NCI-H128 (cell line): ENCODE measurements around the gene FIGNL2.

Source experiments
- DNase-seq: peaks from one replicate; lab custom pipeline; 2025; ENCODE audit not compliant: unreplicated experiment; lab: John Stamatoyannopoulos, UW

FIGNL2 gene

GRCh38 chr12:51860986-51861385 lies 12.5 kb upstream of the FIGNL2 start:
- no peak for DNase-seq

DNA sequence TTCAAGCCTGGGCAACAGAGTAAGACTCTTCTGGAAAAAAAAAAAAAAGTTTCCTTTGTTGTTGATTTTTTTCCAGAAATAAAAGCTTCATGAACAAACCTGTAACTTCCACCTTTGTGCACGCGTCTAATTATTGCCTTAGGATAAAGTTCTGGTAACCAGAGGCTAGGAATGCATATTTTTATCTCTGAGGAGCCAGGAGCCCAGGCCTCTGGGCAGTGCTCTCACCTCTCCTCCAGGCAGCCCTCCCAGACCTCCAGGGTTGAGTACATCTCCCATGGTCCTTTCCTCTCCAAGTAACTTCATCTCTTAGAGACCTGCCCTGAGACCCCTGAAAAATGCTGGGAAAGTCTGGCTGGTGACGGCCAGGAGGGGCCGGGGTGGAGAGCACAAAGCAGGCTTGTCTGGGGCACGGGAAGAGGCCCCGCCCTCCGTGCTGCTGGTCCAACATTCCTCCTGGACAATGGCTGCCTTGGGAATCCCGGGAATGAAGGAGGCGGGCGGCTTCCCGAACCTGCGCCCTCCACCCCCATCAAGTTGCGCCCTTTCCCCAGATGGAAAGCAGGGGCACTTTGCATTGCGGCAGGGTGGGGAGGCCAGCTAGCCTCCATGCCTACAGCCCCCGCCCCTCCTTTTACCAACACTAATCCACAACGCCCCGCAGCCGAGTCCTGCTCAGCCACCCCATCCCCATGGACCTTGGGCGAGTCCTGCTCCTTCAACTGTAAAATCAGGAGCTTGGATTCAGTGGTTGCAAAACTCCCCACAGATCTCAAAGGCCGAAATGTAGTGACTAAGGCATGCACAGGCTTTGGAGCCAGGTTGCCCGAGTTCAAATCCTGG lies 7.3 kb upstream of the FIGNL2 start:
- no peak for DNase-seq

DNA sequence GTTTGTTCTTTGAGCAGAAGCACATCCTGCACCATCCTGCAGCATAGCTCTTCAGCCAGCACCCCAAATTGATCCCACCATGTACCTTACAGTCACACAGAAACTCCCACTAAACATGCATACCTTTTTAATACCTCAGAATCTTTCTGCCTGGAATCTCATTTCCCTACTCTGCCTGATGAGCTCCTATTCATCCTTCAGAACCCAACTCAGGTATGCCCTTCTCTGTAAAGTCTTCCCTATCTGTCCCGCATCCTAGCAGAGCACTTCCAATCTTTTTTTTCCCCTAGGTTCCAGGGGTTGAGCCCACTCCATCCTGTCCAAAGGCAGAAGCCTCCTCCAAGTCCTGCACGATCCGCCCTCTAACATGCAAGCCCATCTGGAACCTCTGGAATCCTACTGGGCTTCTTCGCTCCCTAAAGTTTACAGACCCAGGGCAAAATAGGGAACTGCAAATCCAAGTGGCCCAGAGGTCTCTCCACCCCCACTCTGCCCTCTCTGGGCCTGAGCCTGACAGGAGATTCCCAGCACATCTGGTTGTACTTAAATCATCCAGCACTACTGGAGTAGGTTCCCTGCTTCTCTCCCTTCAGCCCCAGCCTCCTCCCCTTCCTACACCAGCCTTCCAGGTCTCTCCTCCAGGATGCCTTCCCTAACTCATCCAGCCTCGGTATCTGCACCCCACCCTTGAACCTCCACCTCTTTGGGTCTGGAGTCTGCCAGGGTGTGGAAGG lies 4.1 kb upstream of the FIGNL2 start:
- no peak for DNase-seq

GRCh38 chr12:51851413-51852124 lies 3.1 kb upstream of the FIGNL2 start:
- DNase-seq = no peak

DNA sequence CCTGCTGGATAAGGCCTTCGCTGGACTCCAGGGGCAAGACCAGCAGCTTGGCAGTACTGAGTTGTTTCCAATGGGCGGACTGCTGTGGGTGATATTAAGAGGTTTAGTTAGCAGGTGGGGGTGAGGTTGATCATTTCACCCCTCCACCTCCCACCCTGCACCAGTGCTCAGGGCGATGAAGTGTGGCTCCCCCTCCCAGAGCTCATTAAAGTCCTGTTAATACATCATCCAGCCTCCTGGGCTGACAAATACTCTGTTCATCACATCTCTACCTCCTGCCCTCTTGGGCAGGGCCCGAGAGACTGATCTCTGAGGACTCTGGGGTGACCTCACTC lies 2.4 kb upstream of the FIGNL2 start:
- DNase-seq = no peak

DNA sequence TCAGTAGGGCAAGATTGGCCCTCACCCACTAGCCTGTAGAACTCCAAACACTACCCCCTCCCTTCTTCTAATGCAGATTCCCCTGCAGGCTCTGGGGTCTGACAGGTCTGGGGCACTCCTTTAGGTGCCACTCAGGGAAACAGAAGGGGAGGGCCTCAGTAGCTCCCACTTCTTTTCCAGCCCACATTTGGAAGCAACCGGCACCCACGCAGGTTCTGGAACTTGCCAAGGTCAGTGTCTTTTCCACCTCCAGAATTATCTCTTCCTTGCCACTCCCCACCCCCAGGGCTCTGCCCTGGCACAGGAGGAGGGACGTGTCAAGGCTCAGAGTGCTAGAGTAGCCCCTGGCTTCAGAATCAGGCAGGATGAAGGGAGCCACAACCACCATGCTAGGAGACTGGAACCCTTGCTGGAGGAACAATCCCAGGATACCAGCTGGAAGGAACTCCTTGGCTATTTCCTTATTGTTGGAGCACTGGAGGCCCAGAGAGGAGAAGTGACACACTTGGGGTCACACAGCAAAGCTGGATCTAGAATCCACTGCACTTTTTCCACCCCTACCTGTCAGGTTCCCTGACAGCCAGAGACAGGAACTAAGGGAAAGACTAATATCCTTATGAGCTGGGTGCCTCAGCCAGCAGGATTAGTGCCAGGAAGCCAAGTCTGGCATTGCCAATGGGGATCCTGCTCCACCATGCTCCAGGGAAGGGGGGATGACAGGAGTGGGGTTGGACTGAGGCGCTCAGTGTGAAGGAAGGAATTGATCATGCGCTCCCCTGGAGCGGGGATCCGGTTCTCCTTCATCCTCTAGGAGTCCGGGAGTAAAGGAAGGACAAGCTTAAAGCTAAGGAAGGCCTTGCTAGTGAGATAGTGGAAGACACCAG lies 1.8 kb upstream of the FIGNL2 start:
- DNase-seq = no peak

GRCh38 chr12:51848841-51849735 lies 570 bp upstream of the FIGNL2 start:
- DNase-seq = no peak

DNA sequence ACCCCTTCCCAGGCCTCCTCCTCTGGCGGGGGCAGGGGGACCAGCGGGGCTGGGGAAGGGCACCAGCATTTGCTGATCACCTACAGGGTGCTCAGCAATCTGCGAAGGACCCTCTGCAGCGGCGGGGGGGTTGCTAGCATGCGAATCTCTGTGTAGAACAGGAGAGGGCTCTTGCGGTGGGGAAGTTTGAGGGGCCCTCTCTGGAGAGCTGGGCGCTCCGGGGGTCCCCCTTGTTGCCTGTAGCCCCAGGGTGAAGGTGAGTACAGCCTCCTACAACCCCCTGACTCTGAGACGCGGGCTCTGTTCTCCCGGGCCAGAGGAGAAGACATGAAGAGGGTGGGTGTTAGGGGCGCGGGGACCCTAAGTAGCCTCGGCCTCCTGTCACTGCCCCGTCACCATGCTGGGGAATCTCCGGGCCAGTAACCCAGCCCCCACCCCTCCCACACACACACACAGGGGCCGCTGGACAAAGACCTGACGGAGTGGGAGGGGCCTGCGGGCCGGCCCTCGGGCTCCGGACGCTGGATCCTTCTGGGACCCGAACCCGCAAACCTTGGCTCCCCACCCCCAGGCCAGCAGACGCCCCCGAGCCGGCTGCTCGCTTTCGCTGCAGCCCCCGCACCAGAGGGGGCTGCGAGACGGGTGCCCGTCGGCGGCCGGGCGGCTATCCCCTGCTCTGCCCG lies 734 bp downstream of the FIGNL2 start:
- DNase-seq = no peak

DNA sequence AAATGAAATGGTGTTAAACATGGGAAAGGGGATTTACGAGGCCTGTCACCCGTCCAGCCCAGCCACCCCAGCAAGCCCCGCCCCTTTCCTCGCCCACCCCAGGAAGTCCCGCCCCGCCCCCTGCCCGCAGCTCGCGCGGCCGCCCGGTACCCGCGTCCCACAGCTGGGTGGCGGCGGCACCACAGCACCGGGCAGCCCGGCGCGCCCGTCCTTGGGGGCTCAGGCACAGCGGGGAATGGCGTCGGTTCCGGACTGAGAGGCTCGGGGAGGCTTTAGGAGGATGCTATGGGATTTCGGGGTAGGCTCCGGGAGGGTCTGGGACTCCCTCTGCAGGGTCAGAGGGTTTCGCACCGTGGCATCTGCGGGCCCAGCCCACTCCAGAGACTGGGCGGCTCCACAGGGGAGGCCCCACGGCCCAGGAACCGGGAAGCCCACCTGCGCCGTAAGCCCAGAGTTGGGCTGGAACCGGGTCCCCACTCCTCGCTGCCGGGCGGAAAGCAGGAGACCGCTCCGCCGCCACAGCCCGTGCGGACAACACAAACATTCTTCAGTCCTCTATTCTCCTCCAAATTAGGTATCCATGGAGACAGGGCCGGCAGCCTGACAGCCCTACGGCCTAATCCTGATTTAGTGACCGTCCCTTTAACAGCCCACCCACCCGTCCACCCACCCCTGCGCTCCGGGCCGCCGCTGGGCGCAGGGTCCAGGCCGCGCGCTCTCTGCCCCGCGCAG lies 1.4 kb downstream of the FIGNL2 start:
- DNase-seq = no peak

DNA sequence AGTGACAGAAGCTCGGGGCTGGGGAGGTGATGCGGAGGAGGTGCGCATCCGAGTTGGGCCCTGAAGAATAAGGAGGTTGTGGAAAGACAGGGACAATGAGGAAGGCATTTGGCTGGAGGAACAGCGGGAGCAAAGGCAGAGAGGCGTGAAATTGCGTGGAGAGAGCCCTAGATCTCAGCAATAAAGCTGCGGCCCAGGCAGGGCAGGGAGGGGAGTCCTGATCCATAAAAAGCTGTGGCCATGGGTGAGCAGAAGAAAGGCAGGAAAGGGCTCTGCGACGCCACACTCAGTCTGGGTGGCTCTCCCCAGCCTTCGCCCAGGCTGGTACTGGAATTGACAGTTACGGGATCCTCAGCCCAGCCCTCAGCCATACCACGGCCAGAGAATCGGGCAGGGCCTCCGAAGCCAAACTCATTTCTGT lies 2.2 kb downstream of the FIGNL2 start:
- DNase-seq = no peak

GRCh38 chr12:51845482-51845881 lies 3.0 kb downstream of the FIGNL2 start:
- no peak for DNase-seq

DNA sequence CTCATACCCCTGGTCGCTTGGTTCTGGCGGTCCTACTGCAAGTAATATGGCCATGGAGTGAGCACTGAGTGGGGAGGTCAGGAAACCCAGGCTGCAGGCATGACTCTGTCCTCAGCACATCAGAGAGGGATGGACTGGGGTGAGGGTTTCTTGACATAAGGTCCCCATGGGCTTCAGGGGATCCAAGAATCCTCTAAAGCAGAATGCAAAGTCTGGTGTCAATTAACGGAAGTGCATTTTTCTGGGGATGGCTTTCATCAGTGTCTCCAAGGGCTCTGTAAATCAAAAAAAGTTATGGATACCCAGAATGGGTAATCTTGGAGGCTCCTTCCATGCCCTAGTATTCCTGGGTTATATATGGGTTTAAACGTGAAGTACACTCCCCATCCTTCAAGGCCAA lies 3.7 kb downstream of the FIGNL2 start:
- no peak for DNase-seq

- no peak for DNase-seq
Measured at GRCh38 chr12:51841727-51842126, 6.8 kb downstream of the FIGNL2 start.

DNA sequence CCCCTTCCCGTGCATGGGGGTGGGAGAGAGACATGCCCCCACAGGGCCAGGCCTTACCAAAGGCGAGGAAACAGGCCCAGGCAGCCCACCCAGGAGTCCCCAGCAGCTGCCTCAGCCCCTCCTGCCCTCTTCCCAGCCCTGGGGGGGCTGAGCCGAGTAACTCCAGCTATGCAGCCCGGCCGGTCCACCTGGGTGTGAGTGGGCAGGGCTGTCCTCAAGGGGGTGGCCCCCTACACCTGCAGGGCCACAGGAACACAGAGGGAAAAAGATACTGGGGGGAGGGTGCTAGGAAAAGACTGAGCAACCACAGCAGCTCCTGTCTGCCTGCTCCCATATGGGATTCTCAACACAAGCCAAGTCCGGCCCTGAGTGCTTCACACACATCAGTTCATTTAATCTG lies 7.6 kb downstream of the FIGNL2 start:
- DNase-seq = no peak

GRCh38 chr12:51839310-51839947 lies 9.1 kb downstream of the FIGNL2 start:
- no peak for DNase-seq

DNA sequence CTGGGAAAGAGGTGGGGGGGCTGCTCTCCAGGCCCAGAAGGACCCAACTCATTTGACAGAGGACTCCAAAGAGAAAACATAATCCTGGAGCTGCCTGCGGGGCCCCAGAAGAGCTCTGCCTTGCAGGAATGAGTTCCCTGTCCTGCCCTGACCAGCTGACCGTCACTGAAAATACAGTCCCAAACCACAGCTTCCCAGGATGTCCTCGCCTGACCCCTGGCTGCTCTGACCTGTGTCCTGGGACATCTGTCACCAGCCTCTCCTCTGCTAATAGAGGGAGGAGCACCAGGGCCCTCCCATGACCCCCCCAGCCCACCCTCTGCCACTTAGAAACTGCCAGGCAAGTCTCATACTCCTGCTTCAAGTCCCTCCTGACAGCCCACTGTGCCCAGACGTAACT lies 9.8 kb downstream of the FIGNL2 start:
- DNase-seq = no peak

- DNase-seq = no peak
Measured at GRCh38 chr12:51838036-51838435, 10.5 kb downstream of the FIGNL2 start.

DNA sequence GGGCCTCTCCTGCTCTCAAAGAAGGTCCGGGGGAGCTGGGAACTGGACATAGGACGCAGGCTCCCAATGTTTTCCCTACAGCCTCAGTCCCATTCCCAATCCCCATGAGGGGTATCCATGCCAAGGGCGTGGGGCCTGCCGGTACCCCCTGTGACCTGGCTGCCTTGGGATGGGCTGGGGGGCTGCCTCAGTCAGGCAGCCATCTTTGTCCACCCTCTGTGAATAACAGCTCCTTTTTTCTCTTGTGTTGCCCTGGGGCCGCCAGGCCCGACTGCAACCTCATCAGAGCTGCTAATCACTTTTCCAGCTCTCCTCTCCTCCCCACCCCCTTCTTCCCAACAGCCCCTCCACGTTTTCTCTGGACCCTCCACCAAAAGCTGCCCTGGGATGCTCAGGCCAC lies 11.2 kb downstream of the FIGNL2 start:
- no peak for DNase-seq
